ENCODE results near the gene PCDHGB1.

GRCh38 chr5:141345327-141345726 lies 4.6 kb upstream of the PCDHGB1 start:
- TF ChIP-seq CTCF (IDR thresholded peaks at IDR 0.05; ENCODE audit: low read length), result no peak
- TF ChIP-seq EZH2 (IDR thresholded peaks at IDR 0.05; ENCODE audit: borderline replicate concordance, low read length), result no peak

All from OCI-LY1 (cell line).